Rectal smooth muscle tissue (tissue), 1 donor: Measurements from ENCODE around the gene EXT2.

ENCODE experiments used
- H3K27ac ChIP-seq: one replicate; pipeline ENCODE4 v1.7.0; 2013; ENCODE audit warnings: low read depth, low read length, inconsistent platforms
- H3K27me3 ChIP-seq: one replicate; pipeline ENCODE4 v1.7.0; 2013; ENCODE audit warnings: low read length; ENCODE audit not compliant: control insufficient read depth, insufficient read depth
- H3K36me3 ChIP-seq: one replicate; pipeline ENCODE4 v1.7.0; 2013; ENCODE audit warnings: low read length; ENCODE audit not compliant: control insufficient read depth, insufficient read depth
- H3K4me1 ChIP-seq: one replicate; pipeline ENCODE4 v1.7.0; 2013; ENCODE audit warnings: low read length; ENCODE audit not compliant: control insufficient read depth, insufficient read depth
- H3K4me3 ChIP-seq: one replicate; pipeline ENCODE4 v1.7.0; 2013; ENCODE audit warnings: low read length
- H3K9ac ChIP-seq: one replicate; pipeline ENCODE4 v1.7.0; 2013; ENCODE audit warnings: low read length

EXT2 gene

GRCh38 chr11:44244639-44245310 lies 149.3 kb downstream of the EXT2 start:
- Histone ChIP-seq H3K36me3 (peaks cover 8% of the 10 kb centered on the region), H3K4me3 (no peak overlapping the region), H3K4me1 (no peaks in the 10 kb centered on the region), H3K27me3 (peaks cover 2% of the 10 kb centered on the region), H3K27ac (no peak overlapping the region), H3K9ac (no peak overlapping the region)

- peaks cover 2% of the 10 kb centered on the region for H3K27me3 ChIP-seq
- no peak overlapping the region for H3K27ac ChIP-seq
- H3K4me3 ChIP-seq = no peak overlapping the region
- H3K9ac ChIP-seq = no peak overlapping the region
- no peaks in the 10 kb centered on the region for H3K4me1 ChIP-seq
- H3K36me3 ChIP-seq = peaks cover 6% of the 10 kb centered on the region
Observed at GRCh38 chr11:44246726-44247125, 151.2 kb downstream of the EXT2 start.

GRCh38 chr11:44247508-44247907 lies 152.0 kb downstream of the EXT2 start:
- peaks cover 3% of the 10 kb centered on the region for H3K36me3 ChIP-seq
- peaks cover 2% of the 10 kb centered on the region for H3K27me3 ChIP-seq
- no peak overlapping the region for H3K27ac ChIP-seq

GRCh38 chr11:44248109-44248508 lies 152.6 kb downstream of the EXT2 start:
- Histone ChIP-seq H3K27me3 (peaks cover 2% of the 10 kb centered on the region), H3K36me3 (peaks cover 3% of the 10 kb centered on the region), H3K4me1 (no peaks in the 10 kb centered on the region), H3K27ac (no peak overlapping the region), H3K4me3 (no peak overlapping the region), H3K9ac (no peak overlapping the region)

More at GRCh38 chr11:44247508-44247907, 152.0 kb downstream of the EXT2 start:
- no peak overlapping the region for H3K9ac ChIP-seq
- no peak overlapping the region for H3K4me3 ChIP-seq
- no peaks in the 10 kb centered on the region for H3K4me1 ChIP-seq

- Histone ChIP-seq H3K9ac (no peak overlapping the region), H3K4me1 (no peaks in the 10 kb centered on the region), H3K27me3 (peaks cover 2% of the 10 kb centered on the region), H3K27ac (no peak overlapping the region), H3K36me3 (peaks cover 3% of the 10 kb centered on the region), H3K4me3 (no peak overlapping the region)
Observed at GRCh38 chr11:44250421-44250820, 154.9 kb downstream of the EXT2 start.

GRCh38 chr11:44252999-44253602 lies 157.6 kb downstream of the EXT2 start:
- H3K9ac ChIP-seq = no peak overlapping the region
- no peaks in the 10 kb centered on the region for H3K4me1 ChIP-seq
- H3K36me3 ChIP-seq = no peaks in the 10 kb centered on the region
- peaks cover 2% of the 10 kb centered on the region for H3K27me3 ChIP-seq
- no peak overlapping the region for H3K27ac ChIP-seq
- H3K4me3 ChIP-seq = no peak overlapping the region

- no peaks in the 10 kb centered on the region for H3K36me3 ChIP-seq
- no peak overlapping the region for H3K4me3 ChIP-seq
- H3K4me1 ChIP-seq = no peaks in the 10 kb centered on the region
- H3K27ac ChIP-seq = no peak overlapping the region
- H3K9ac ChIP-seq = no peak overlapping the region
- H3K27me3 ChIP-seq = no peaks in the 10 kb centered on the region
Observed at GRCh38 chr11:44255406-44256071, 160.1 kb downstream of the EXT2 start.

GRCh38 chr11:44256673-44257291 lies 161.3 kb downstream of the EXT2 start:
- Histone ChIP-seq H3K27me3 (no peaks in the 10 kb centered on the region), H3K4me1 (no peaks in the 10 kb centered on the region), H3K36me3 (no peaks in the 10 kb centered on the region), H3K9ac (no peak overlapping the region), H3K4me3 (no peak overlapping the region), H3K27ac (no peak overlapping the region)

GRCh38 chr11:44257338-44258189 lies 162.1 kb downstream of the EXT2 start:
- Histone ChIP-seq H3K27ac (no peak overlapping the region), H3K4me3 (no peak overlapping the region), H3K27me3 (no peaks in the 10 kb centered on the region), H3K9ac (no peak overlapping the region), H3K4me1 (no peaks in the 10 kb centered on the region), H3K36me3 (no peaks in the 10 kb centered on the region)

- H3K36me3 ChIP-seq = no peaks in the 10 kb centered on the region
- no peak overlapping the region for H3K4me3 ChIP-seq
- H3K9ac ChIP-seq = no peak overlapping the region
- H3K4me1 ChIP-seq = no peaks in the 10 kb centered on the region
- H3K27ac ChIP-seq = no peak overlapping the region
- no peaks in the 10 kb centered on the region for H3K27me3 ChIP-seq
Observed at GRCh38 chr11:44258190-44258489, 162.7 kb downstream of the EXT2 start.

GRCh38 chr11:44258839-44259420 lies 163.5 kb downstream of the EXT2 start:
- Histone ChIP-seq H3K9ac (no peak overlapping the region), H3K4me1 (no peaks in the 10 kb centered on the region), H3K27me3 (no peaks in the 10 kb centered on the region), H3K36me3 (no peaks in the 10 kb centered on the region), H3K4me3 (no peak overlapping the region), H3K27ac (no peak overlapping the region)

GRCh38 chr11:44260081-44260480 lies 164.6 kb downstream of the EXT2 start:
- H3K4me3 ChIP-seq = no peak overlapping the region
- H3K27me3 ChIP-seq = no peaks in the 10 kb centered on the region
- H3K27ac ChIP-seq = no peak overlapping the region

More at GRCh38 chr11:44260081-44260480, 164.6 kb downstream of the EXT2 start:
- Histone ChIP-seq H3K4me1 (no peaks in the 10 kb centered on the region), H3K9ac (no peak overlapping the region), H3K36me3 (no peaks in the 10 kb centered on the region)
